GM19468 (cell line): ENCODE measurements around the gene LANCL2.
"Not testable (repeated sequence)": the region's sequence is repeated elsewhere in the genome, so short reads cannot be mapped to it uniquely, and the experiment has no call there.

Experiments
- ATAC-seq: cut with Tn5 transposase; IDR thresholded peaks from one replicate; pipeline ENCODE4 v1.9.1; 2021; ENCODE audit warnings: mild to moderate bottlenecking, moderate library complexity, moderate number of reproducible peaks; ENCODE audit not compliant: unreplicated experiment; ENCODE audit errors: extremely low read depth

The LANCL2 gene, protein sequence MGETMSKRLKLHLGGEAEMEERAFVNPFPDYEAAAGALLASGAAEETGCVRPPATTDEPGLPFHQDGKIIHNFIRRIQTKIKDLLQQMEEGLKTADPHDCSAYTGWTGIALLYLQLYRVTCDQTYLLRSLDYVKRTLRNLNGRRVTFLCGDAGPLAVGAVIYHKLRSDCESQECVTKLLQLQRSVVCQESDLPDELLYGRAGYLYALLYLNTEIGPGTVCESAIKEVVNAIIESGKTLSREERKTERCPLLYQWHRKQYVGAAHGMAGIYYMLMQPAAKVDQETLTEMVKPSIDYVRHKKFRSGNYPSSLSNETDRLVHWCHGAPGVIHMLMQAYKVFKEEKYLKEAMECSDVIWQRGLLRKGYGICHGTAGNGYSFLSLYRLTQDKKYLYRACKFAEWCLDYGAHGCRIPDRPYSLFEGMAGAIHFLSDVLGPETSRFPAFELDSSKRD

GRCh38 chr7:55365205-55365674 lies at the start of gene LANCL2:
TSS of gene LANCL2 (plus strand) at chr7:55365337. CDS start at chr7:55366026, 689 bp downstream.
- peak; percentile 10 for ATAC-seq

DNA sequence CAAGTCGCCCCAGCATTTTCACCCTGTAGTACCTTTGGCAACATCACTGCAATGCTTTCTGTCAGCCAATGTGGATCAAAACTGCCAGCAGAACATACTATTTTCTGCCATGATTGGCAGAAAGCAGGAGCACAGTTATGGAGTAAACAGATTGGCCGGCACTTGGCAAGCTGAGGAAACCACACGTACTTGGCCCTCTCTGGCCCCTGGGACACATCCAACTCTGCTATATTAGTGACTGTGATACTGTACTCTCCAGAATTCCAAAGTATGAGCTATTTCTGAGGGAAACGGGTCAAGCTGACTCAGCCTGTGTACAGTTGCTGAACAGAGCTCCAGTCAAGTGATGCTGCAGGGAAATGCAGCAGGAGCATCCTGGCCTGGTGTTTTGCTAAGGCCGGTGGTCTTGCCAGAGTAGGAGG lies 39.8 kb upstream of the LANCL2 start:
- ATAC-seq = no peak

- ATAC-seq = no peak
Observed at GRCh38 chr7:55326081-55326835, 38.9 kb upstream of the LANCL2 start.

- ATAC-seq = no peak
Observed at GRCh38 chr7:55326945-55327626, 38.1 kb upstream of the LANCL2 start.

DNA sequence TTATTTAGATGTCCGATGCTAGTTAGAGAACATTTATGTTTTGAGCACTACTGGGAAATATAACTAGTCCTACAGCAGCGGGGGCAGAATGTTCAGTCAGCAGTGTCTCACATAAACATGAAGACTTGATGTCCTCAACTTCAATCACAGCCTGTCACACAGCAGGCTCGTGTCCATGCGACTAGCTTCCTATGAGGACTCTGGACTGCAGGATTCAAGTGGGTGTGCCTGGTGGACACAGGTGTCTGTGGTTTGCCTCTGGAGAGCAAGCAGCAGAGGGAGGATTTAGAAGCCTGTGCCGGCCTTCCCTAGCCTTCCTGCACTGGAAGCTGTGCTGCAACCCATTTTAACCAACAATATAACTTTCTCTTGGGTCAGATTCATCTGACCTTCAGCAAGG lies 30.0 kb upstream of the LANCL2 start:
- no peak for ATAC-seq

DNA sequence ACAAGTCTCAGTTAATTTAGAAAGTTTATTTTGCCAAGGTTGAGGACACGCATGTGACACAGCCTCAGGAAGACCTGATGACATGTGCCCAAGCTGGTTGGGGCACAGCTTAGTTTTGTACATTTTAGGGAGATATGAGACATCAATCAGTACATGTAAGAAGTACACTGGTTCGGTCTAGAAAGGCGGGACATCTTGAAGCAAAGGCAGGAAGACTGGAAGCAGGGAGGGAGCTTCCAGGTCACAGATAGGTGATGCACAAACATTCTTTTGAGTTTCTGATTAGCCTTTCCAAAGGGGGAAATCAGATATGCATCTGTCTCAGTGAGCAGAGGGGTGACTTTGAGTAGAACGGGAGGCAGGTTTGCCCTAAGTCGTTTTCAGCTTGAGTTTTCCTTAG lies 29.4 kb upstream of the LANCL2 start:
- no peak for ATAC-seq

- no peak for ATAC-seq
Observed at GRCh38 chr7:55336540-55336939, 28.6 kb upstream of the LANCL2 start.

DNA sequence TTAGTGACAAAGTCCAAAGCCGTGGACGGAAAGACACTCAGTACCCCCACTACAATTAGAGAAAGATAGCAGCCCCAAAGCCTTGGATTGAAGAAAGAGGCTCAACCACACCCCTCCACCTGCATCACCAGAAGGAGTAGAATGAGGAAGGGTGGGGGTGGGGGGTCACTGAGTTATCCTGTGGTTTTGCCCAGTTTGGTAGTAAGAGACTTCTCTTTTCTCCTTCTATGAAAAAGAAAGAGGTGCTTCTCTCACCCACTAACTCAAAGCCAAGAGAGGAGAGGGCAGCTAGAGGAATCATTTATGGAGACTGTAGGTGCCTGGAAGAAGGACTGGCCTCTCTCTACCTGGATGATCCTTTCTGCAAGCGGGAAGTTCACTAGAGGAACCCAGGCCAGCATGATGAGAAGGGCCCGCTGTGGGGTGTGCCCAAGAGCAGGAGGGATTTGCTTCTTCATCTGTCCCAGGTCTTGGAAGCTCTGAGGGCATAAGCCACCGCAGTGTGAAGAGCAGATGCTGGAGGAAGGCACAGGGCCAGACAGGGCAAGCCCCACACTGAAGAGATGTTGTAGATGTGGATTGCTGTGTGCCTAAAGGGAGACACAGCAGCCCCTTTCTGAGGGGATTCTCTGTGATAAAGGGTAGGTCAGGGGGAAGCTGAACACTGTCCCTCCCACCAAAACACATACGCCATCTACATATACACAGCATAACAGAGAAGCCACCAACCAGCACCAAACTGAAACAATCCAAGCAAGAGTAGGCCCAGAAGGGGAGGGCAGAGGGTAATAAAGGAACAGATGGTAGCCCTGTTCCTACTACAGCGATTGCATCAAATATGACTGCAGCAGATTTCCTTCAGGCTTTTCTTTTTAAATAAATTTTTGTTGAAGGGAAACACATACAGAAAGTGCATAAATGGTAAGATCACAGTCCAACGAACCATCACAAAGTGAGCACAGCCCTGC lies 25.8 kb upstream of the LANCL2 start:
- no peak for ATAC-seq

- ATAC-seq = no peak
Observed at GRCh38 chr7:55342216-55342871, 22.8 kb upstream of the LANCL2 start.

GRCh38 chr7:55343002-55343781 lies 21.9 kb upstream of the LANCL2 start:
- ATAC-seq = no peak

- no peak for ATAC-seq
Observed at GRCh38 chr7:55343860-55344606, 21.1 kb upstream of the LANCL2 start.

- ATAC-seq = no peak
Observed at GRCh38 chr7:55344840-55345239, 20.3 kb upstream of the LANCL2 start.

DNA sequence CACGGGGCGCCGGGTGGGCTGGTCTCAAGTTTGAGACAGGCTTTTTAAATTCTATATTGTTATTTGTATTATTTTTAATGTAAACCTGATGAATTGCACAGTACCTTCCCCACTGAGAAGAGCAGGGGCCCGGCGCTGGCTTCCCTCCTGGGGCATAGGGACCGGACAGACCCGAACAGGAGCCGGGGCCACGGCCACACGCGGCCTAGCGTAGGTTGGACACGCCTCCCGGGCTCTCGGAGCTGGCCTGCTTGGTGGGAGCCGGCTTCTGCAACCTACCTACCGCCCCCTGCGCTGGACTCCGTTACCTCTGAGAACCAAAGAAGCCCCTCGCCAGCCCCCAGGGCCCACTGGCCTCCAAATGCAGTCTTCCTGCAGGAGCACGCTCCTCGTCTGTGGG lies 19.8 kb upstream of the LANCL2 start:
- no peak for ATAC-seq

- ATAC-seq = no peak
Observed at GRCh38 chr7:55348502-55348901, 16.6 kb upstream of the LANCL2 start.

DNA sequence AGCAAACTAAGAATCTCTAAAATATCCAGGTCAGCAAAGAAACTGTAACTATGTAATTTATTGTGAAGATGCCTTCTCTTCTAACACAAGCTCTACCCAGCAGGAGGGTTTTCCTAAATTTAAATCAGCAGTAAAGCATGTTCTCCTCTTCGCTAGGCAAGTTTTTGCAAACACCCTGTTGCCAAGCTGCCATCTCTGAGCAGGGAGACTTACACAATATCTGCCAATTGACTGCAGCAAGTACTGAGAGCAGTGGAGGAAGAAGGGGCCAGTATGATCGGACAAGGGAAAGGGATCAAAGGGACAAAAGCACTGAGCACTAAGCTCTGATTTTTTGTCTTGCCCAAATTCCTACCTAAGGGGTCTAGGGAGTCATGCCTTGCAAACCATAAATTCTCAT lies 16.0 kb upstream of the LANCL2 start:
- ATAC-seq = no peak

DNA sequence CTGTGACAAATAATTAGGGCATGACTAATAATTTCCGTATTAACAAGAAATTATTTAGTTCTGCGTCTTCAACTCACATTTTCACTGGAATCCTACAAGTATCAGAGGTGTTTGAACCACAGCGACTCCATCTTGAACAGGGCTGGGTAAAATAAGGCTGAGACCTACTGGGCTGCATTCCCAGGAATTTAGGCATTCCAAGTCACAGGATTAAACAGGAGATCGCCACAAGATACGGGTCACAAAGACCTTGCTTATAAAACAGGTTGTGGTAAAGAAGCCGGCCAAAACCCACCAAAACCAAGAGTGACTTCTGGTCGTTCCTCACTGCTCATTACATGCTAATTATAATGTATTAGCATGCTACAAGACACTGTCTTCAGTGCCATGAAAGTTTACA lies 14.9 kb upstream of the LANCL2 start:
- no peak for ATAC-seq

GRCh38 chr7:55351263-55351662 lies 13.9 kb upstream of the LANCL2 start:
- ATAC-seq = no peak

- not testable (repeated sequence) for ATAC-seq
Observed at GRCh38 chr7:55352947-55353273, 12.2 kb upstream of the LANCL2 start.
